GM18508 (cell line): ENCODE results near the gene ARMC8.
A peak's percentile ranks its signal among the peaks of the same experiment; 100 is the strongest.
"Not testable (repeated sequence)": the region's sequence is repeated elsewhere in the genome, so short reads cannot be mapped to it uniquely, and the experiment has no call there.

Experiments used
- ATAC-seq: cut with Tn5 transposase; IDR thresholded peaks from one replicate; pipeline ENCODE4 v1.9.1; 2021; ENCODE audit warnings: moderate number of reproducible peaks; ENCODE audit not compliant: insufficient read depth, unreplicated experiment

The ARMC8 gene

GRCh38 chr3:138187296-138188012 is at the start of gene ARMC8:
Gene ARMC8, plus strand, starts transcription at chr3:138187301. Its CDS starts 254 bp downstream, at chr3:138187555.
- ATAC-seq = peak; percentile 29

- no peak for ATAC-seq
Measured at GRCh38 chr3:138137861-138138260, 49.2 kb upstream of the ARMC8 start.

- ATAC-seq = no peak
Measured at GRCh38 chr3:138139691-138140090, 47.4 kb upstream of the ARMC8 start.

- ATAC-seq = no peak
Measured at GRCh38 chr3:138140940-138141339, 46.2 kb upstream of the ARMC8 start.

- ATAC-seq = not testable (repeated sequence)
Measured at GRCh38 chr3:138142181-138142580, 44.9 kb upstream of the ARMC8 start.

- no peak for ATAC-seq
Measured at GRCh38 chr3:138148503-138148902, 38.6 kb upstream of the ARMC8 start.

- no peak for ATAC-seq
Measured at GRCh38 chr3:138154534-138154933, 32.6 kb upstream of the ARMC8 start.

- no peak for ATAC-seq
Measured at GRCh38 chr3:138157743-138158142, 29.4 kb upstream of the ARMC8 start.

GRCh38 chr3:138165061-138165460 is 22.0 kb upstream of the ARMC8 start:
- no peak for ATAC-seq

- no peak for ATAC-seq
Measured at GRCh38 chr3:138172625-138173024, 14.5 kb upstream of the ARMC8 start.

- ATAC-seq = no peak
Measured at GRCh38 chr3:138173769-138174420, 13.2 kb upstream of the ARMC8 start.

GRCh38 chr3:138174421-138175131 is 12.5 kb upstream of the ARMC8 start, which contains the start of gene DBR1:
Gene DBR1, minus strand, starts transcription at chr3:138174921. Its CDS starts 126 bp downstream, at chr3:138174795.
- peak; percentile 76 for ATAC-seq

GRCh38 chr3:138180375-138181029 is 6.6 kb upstream of the ARMC8 start:
- ATAC-seq = no peak

- no peak for ATAC-seq
Measured at GRCh38 chr3:138184994-138185393, 2.1 kb upstream of the ARMC8 start.

GRCh38 chr3:138186221-138186620 is 880 bp upstream of the ARMC8 start:
- ATAC-seq = no peak

GRCh38 chr3:138186803-138187295 is 252 bp upstream of the ARMC8 start:
- peak; percentile 74 for ATAC-seq

- no peak for ATAC-seq
Measured at GRCh38 chr3:138188013-138188730, 1.1 kb downstream of the ARMC8 start.

GRCh38 chr3:138195481-138195880 is 8.4 kb downstream of the ARMC8 start:
- no peak for ATAC-seq

- no peak for ATAC-seq
Measured at GRCh38 chr3:138196023-138196422, 8.9 kb downstream of the ARMC8 start.

GRCh38 chr3:138197058-138197457 is 10.0 kb downstream of the ARMC8 start:
- no peak for ATAC-seq
